AG09319 (cell line): ENCODE results near the gene AIFM2.

ENCODE experiments used
- DNase-seq: peaks from one replicate; pipeline ENCODE4 v3.0.0-alpha.2; 2010; ENCODE audit warnings: low read depth; ENCODE audit errors: extremely low read depth
- CTCF ChIP-seq: IDR thresholded peaks from 2 replicates; pipeline ENCODE4 v1.5.1; 2011; ENCODE audit warnings: low read depth, mild to moderate bottlenecking, inconsistent platforms, low read length, moderate library complexity

AIFM2 gene

GRCh38 chr10:70121281-70121949 lies 11.2 kb downstream of the AIFM2 start:
- TF ChIP-seq CTCF: no peak
- DNase-seq: no peak

- no peak for DNase-seq
- TF ChIP-seq CTCF: no peak
Observed at GRCh38 chr10:70120417-70120816, 12.2 kb downstream of the AIFM2 start.

- no peak for DNase-seq
- no peak for TF ChIP-seq CTCF
Observed at GRCh38 chr10:70119623-70120022, 13.0 kb downstream of the AIFM2 start.

- no peak for TF ChIP-seq CTCF
- no peak for DNase-seq
Observed at GRCh38 chr10:70119197-70119596, 13.4 kb downstream of the AIFM2 start.

- no peak for DNase-seq
Observed at GRCh38 chr10:70118196-70118595, 14.4 kb downstream of the AIFM2 start.

GRCh38 chr10:70117646-70118045 lies 15.0 kb downstream of the AIFM2 start:
- TF ChIP-seq CTCF: no peak
- DNase-seq: no peak

More at GRCh38 chr10:70118196-70118595, 14.4 kb downstream of the AIFM2 start:
- TF ChIP-seq CTCF: no peak

- peak; percentile 83 for TF ChIP-seq CTCF
- DNase-seq: no peak
Observed at GRCh38 chr10:70115948-70116682, 16.5 kb downstream of the AIFM2 start.
